A673 (cell line): ENCODE measurements around the gene SDK1. TPM values are rescaled to one million over a fixed set of nuclear protein-coding genes. Genes with fewer than 3 reads are reported as not detected.

Experiments used
- BruUV-seq: library from RNA; stranded (reverse); fragments of 400-500 nt; replicated peaks from 2 replicates; lab custom pipeline; 2021; lab: Mats Ljungman, UMichigan
- CTCF ChIA-PET: fragments of 300-600 bp; sonication (Branson Sonifier 250); formaldehyde crosslinking; loops from one replicate; lab custom pipeline; 2022; ENCODE audit warnings: antibody characterized with exemption; lab: Charles Lee
- POLR2A ChIA-PET: fragments of 300-600 bp; sonication (Branson Sonifier 250); formaldehyde crosslinking; loops from one replicate; lab custom pipeline; 2022; ENCODE audit warnings: antibody characterized with exemption; ENCODE audit not compliant: low non-redundant PET; lab: Charles Lee
- DNase-seq: peaks from one replicate; pipeline ENCODE4 v3.0.0-alpha.2; 2015; ENCODE audit warnings: low spot score
- H3K27ac ChIP-seq: fragments of 200-600 bp; sonication (generic); 2 replicates; pipeline ENCODE4 v1.5.1; 2016; ENCODE audit warnings: mixed run types, low read depth, mild to moderate bottlenecking, mixed read lengths, antibody characterized with exemption, low read length; ENCODE audit not compliant: poor library complexity, severe bottlenecking
- H3K27me3 ChIP-seq: fragments of 200-600 bp; sonication (generic); replicated peaks from 2 replicates; pipeline ENCODE4 v1.6.1; 2017; ENCODE audit warnings: mixed run types, low read depth, mild to moderate bottlenecking, mixed read lengths, antibody characterized with exemption, low read length; ENCODE audit not compliant: insufficient read depth, poor library complexity
- H3K36me3 ChIP-seq: fragments of 200-600 bp; sonication (generic); 2 replicates; pipeline ENCODE4 v1.6.1; 2016; ENCODE audit warnings: mixed run types, mild to moderate bottlenecking, mixed read lengths, antibody characterized with exemption, low read length; ENCODE audit not compliant: insufficient read depth, poor library complexity, severe bottlenecking
- H3K4me1 ChIP-seq: fragments of 200-600 bp; sonication (generic); 2 replicates; pipeline ENCODE4 v1.6.1; 2017; ENCODE audit warnings: mixed run types, mild to moderate bottlenecking, mixed read lengths, antibody characterized with exemption, low read length; ENCODE audit not compliant: insufficient read depth, poor library complexity, severe bottlenecking
- H3K4me3 ChIP-seq: fragments of 200-600 bp; sonication (generic); 2 replicates; pipeline ENCODE4 v1.5.1; 2016; ENCODE audit warnings: low read depth, mixed run types, mild to moderate bottlenecking, mixed read lengths, low read length; ENCODE audit not compliant: poor library complexity, severe bottlenecking
- H3K9me3 ChIP-seq: fragments of 200-600 bp; sonication (generic); 2 replicates; pipeline ENCODE4 v1.6.1; 2016; ENCODE audit warnings: mixed run types, low read depth, mild to moderate bottlenecking, mixed read lengths, antibody characterized with exemption, low read length; ENCODE audit not compliant: poor library complexity, severe bottlenecking
- EZH2 ChIP-seq: fragments of 200-600 bp; sonication (generic); IDR thresholded peaks from 2 replicates; pipeline ENCODE4 v1.6.1; 2017; ENCODE audit warnings: borderline replicate concordance, low read depth, mild to moderate bottlenecking, mixed read lengths, antibody characterized with exemption, low read length; ENCODE audit not compliant: poor library complexity, severe bottlenecking
- intact Hi-C: fragments of 100-400 bp; cut with micrococcal nuclease; formaldehyde crosslinking; loops from one replicate; pipeline ENCODE4 v1.10.0; 2022; ENCODE audit not compliant: unreplicated experiment
- total RNA-seq: library from RNA; stranded (reverse); gene quantifications from 2 replicates; pipeline ENCODE4 v1.2.3, GENCODE V29; 2021
- TF ChIP-seq, protein P1 (sequence below): fragments of 300-800, 200-600 bp; sonication (generic); conservative IDR thresholded peaks from 2 replicates; pipeline ENCODE4 v1.5.1; 2017; ENCODE audit warnings: low read depth, mild to moderate bottlenecking, antibody characterized with exemption, low read length, moderate library complexity, mixed read lengths

Gene SDK1
- total RNA-seq, 1 experiment from 2014 or later, result 14.7 TPM

DNA sequence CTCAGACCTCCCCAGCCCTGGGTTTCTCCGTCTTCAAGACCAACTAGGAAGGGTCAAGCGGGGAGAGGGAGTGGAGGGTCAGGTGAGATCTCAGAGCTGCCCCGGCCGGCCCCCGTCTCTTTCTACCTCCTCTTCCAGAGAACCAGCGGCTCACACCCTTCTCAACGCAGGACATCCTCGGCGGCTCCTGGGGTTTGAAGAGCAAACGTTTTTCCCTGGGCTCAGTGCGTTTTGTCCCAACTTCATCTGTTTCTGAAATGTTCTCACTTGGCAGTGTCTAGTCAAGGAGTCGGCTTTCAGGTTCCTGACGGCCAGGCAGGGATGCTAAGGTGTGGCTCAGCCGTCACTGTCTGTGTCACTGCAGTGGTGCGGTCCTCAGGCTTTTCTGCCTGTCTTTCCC lies 964.6 kb downstream of the SDK1 start:
- no peak for TF ChIP-seq EZH2
- TF ChIP-seq, protein P1, sequence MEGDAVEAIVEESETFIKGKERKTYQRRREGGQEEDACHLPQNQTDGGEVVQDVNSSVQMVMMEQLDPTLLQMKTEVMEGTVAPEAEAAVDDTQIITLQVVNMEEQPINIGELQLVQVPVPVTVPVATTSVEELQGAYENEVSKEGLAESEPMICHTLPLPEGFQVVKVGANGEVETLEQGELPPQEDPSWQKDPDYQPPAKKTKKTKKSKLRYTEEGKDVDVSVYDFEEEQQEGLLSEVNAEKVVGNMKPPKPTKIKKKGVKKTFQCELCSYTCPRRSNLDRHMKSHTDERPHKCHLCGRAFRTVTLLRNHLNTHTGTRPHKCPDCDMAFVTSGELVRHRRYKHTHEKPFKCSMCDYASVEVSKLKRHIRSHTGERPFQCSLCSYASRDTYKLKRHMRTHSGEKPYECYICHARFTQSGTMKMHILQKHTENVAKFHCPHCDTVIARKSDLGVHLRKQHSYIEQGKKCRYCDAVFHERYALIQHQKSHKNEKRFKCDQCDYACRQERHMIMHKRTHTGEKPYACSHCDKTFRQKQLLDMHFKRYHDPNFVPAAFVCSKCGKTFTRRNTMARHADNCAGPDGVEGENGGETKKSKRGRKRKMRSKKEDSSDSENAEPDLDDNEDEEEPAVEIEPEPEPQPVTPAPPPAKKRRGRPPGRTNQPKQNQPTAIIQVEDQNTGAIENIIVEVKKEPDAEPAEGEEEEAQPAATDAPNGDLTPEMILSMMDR, result no peak
- H3K4me3 ChIP-seq, result no peak overlapping the region
- no peak for DNase-seq
- H3K36me3 ChIP-seq, result no peaks in the 10 kb centered on the region
- H3K9me3 ChIP-seq, result no peaks in the 10 kb centered on the region
- ChIA-PET CTCF (no interaction called here), POLR2A (no interaction called here)
- intact Hi-C loops, result no loop called here
- BruUV-seq, result no TSS peak
- no peaks in the 10 kb centered on the region for H3K27me3 ChIP-seq
- H3K27ac ChIP-seq, result no peak overlapping the region
- no peaks in the 10 kb centered on the region for H3K4me1 ChIP-seq

DNA sequence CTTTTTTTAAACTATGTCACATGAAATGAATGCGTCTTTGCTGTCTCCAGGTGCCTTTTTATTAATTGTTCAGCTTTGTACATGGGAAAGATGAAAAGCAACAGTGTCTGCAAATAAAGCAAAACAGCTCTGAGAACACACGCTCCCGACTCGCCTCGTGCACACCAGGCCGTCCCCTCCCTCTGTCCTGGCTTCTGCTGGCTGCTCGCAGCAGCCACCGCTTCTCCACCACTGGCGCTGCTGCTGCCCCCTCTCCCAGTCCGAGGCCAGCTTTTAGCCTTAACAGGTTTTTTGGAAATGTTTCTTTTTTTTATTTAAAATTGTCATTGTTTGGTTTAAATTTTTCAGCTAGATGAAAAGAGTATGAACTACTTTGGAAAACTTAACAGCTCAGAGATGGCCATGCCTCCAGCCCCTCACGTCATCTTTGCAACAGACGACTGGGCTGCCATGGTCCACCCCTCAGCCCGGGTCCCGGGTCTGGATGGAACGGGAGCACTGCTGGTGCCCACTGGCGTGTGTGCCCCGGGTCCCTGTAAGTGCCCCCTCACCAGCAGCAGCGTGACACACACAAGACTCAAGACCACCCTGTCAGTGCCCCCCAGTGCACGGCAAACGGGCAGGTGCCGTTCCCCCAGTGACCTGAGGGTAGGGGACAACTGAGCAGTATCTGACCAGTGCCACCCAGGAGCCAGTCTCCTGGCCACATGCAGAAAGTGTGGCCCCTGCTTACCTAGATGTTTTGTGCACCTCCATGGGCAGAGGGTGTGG lies 965.4 kb downstream of the SDK1 start:
- H3K4me1 ChIP-seq, result no peaks in the 10 kb centered on the region
- CTCF ChIA-PET, result no interaction called here

DNA sequence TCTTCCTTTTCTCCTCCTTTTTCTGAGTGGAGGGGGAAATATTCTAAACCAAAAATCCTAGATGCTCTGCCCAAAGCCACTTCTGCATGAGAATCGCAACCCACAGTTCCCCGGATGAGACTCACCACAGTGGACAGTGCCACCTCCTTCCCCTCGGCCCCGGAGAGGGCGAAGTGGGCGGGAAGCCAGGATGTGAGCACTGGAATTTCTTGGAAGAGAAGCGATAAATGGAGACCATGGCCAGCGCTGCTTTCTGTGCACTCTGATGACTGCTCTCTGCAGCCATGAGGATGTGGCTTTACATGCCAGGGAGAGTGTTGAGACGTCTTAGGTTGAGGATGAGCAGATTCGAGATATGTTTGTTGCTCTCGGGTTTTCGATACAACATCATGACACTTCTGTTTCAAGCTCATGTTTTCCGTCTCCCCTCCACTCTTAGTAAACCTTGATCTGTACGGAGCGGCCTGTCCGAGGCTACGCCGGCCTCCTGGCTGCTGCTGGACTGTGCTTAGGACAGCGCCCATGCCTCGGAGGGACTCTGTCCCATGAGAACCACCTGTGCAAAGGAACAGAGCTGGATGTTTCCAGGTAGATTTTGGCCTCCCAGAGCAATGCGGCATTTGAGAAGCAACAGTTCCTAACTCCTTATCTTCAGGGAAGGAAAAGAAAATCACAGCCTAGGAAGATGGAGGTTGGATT lies 966.4 kb downstream of the SDK1 start:
- Histone ChIP-seq H3K36me3 (no peaks in the 10 kb centered on the region), H3K27ac (no peak overlapping the region), H3K4me1 (no peaks in the 10 kb centered on the region), H3K27me3 (no peaks in the 10 kb centered on the region), H3K9me3 (no peaks in the 10 kb centered on the region), H3K4me3 (no peak overlapping the region)
- CTCF ChIA-PET, result no interaction called here
- no TSS peak for BruUV-seq
- intact Hi-C loops, result no loop called here
- DNase-seq, result no peak
- TF ChIP-seq EZH2, result no peak
- TF ChIP-seq, protein P1, result no peak
- POLR2A ChIA-PET, result no interaction called here

More for the DNA sequence above, 965.4 kb downstream of the SDK1 start:
- intact Hi-C loops, result no loop called here
- no TSS peak for BruUV-seq
- DNase-seq, result no peak
- no peaks in the 10 kb centered on the region for H3K27me3 ChIP-seq
- no peak overlapping the region for H3K4me3 ChIP-seq
- no peaks in the 10 kb centered on the region for H3K36me3 ChIP-seq
- TF ChIP-seq, protein P1, result no peak
- no peak for TF ChIP-seq EZH2
- H3K27ac ChIP-seq, result no peak overlapping the region
- H3K9me3 ChIP-seq, result no peaks in the 10 kb centered on the region
- POLR2A ChIA-PET, result no interaction called here
